Right lobe of liver (tissue), 4 donors: ENCODE measurements around the gene CTCF.

Source experiments
- CTCF ChIP-seq, 4 donors: fragments of 200-600 bp in 3 of 4; fragments of 450-650 bp in 1 of 4; IDR thresholded peaks; one replicate each; pipeline versions ENCODE4 v1.5.1 to v1.8.0; 2016 to 2022; ENCODE audit warnings: antibody characterized with exemption in 4 of 4, mild to moderate bottlenecking in 2 of 4
- POLR2A ChIP-seq: fragments of 450-650 bp; IDR thresholded peaks from one replicate; pipeline ENCODE4 v1.6.1; 2017; ENCODE audit warnings: antibody characterized with exemption, mild to moderate bottlenecking
- donor health status: DM: no; HTN: no; CAD: no.
- donor health status: DM: no; HTN: no; CAD: no.
- donor health status: DM: no; HTN: yes; CAD: no.

GRCh38 chr16:67666032-67666551 lies 103.8 kb downstream of the CTCF start:
- no peak for TF ChIP-seq POLR2A
- no peak for TF ChIP-seq CTCF (IDR thresholded peaks at IDR 0.05)
